Stimulated activated naive CD8-positive, alpha-beta T cell treated with anti-CD3 and anti-CD28 coated beads, Interleukin-15, Interleukin-2, amounts not matched to agents 100 ng/mL and 50 ng/mL, for 24 hours (primary cell): Measurements from ENCODE around the gene MCRIP2.
A peak's percentile ranks its signal among the peaks of the same experiment; 100 is the strongest.
"Not testable (repeated sequence)": the region's sequence is repeated elsewhere in the genome, so short reads cannot be mapped to it uniquely, and the experiment has no call there.

Experiments used
- H3K27ac Mint-ChIP-seq: one replicate; pipeline ENCODE4 v1.8.0; 2021; ENCODE audit warnings: mild to moderate bottlenecking, mixed read lengths
- H3K27me3 Mint-ChIP-seq: one replicate; pipeline ENCODE4 v1.8.0; 2021; ENCODE audit warnings: mixed read lengths
- H3K36me3 Mint-ChIP-seq: one replicate; pipeline ENCODE4 v1.8.0; 2021; ENCODE audit warnings: low read depth, mixed read lengths
- H3K4me1 Mint-ChIP-seq: one replicate; pipeline ENCODE4 v1.8.0; 2021; ENCODE audit warnings: low read depth, mixed read lengths
- H3K4me3 Mint-ChIP-seq: one replicate; pipeline ENCODE4 v1.8.0; 2021; ENCODE audit warnings: mild to moderate bottlenecking, mixed read lengths
- H3K9me3 Mint-ChIP-seq: one replicate; pipeline ENCODE4 v1.8.0; 2021; ENCODE audit warnings: mixed read lengths

Gene MCRIP2, protein sequence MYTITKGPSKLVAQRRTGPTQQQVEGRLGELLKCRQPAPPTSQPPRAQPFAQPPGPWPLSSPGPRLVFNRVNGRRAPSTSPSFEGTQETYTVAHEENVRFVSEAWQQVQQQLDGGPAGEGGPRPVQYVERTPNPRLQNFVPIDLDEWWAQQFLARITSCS

DNA sequence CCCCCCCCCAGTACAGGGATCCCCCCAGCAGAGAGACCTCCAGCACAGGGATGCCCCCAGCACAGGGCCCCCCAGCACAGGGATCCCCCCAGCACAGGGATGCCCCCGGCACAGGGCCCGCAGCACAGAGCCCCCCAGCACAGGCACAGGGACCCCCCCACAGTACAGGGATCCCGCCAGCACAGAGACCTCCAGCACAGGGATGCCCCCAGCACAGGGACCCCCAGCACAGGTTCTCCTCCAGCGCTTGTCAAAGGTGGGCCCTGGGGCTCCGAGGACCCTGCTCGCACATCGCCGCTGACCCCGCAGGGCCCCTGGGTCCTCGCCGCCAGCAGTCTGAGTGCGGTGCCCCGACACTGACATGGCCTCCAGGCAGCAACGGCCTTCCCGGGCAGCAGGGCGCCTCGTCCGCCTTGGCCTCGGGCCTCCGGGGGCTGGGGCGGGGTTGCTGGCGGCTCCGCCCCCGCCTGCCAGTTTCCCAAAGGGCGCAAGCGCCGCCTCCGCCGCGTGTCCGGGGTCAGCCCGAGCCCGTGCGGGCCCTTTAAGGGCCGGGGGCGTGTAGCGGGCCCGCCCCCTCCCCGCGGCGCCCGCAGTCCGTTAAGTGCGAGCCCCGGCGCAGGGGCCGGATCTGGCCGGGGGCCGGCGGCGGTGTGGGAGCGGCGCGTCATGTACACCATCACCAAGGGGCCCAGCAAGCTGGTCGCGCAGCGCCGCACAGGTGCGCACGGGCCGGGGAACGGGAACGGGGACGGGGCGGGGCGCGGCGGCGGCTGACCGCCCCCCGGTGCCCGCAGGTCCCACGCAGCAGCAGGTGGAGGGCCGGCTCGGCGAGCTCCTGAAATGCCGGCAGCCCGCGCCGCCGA is at the start of gene MCRIP2:
TSS of gene MCRIP2 (plus strand) at position 503 of the 863 bp plus-strand sequence. CDS start at position 667, 164 bp downstream.
- no peaks in the 10 kb centered on the region for H3K27me3 Mint-ChIP-seq
- peak within 1 kb of the TSS; percentile 82 for H3K4me3 Mint-ChIP-seq
- H3K4me1 Mint-ChIP-seq = peaks cover 22% of the 10 kb centered on the region
- H3K27ac Mint-ChIP-seq = peak within 1 kb of the TSS; percentile 49
- peaks cover 12% of the 10 kb centered on the region for H3K36me3 Mint-ChIP-seq
- no peaks in the 10 kb centered on the region for H3K9me3 Mint-ChIP-seq

DNA sequence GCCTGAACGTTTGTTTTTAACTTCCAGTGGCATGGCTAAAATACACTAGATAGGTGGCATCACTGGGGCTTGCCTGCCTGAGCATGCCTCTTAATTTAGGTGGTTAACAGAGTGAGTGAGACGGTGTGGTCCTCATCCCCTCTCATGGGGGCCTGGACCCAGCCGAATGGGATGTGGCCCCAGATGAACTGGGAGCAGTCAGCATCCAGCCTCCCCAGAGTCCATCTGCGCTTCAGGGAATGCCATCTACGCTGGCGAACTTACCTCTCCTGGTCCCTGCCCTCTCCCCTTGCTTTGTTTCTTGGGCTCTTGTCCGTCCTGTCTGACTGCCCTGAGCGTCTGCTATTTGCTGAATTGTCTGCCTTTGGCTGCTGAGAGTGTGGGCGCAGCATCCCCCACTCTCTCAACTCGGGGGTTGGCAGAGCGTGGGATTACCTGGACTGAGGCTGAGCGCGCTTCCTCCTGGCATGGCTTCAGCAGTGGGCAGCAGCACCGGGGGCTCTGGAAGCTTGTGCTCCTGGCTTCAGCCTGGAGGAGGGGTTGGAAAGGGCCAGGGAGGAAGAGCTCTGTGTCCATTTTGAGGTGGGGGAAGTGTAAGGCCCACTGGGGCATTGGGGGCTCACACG is 49.6 kb upstream of the MCRIP2 start:
- peaks cover 7% of the 10 kb centered on the region for H3K36me3 Mint-ChIP-seq
- H3K27me3 Mint-ChIP-seq = no peaks in the 10 kb centered on the region
- no peak overlapping the region for H3K27ac Mint-ChIP-seq
- no peaks in the 10 kb centered on the region for H3K9me3 Mint-ChIP-seq
- no peak overlapping the region for H3K4me3 Mint-ChIP-seq
- H3K4me1 Mint-ChIP-seq = peaks cover 35% of the 10 kb centered on the region

GRCh38 chr16:592518-593306 is 48.9 kb upstream of the MCRIP2 start:
- H3K27ac Mint-ChIP-seq = no peak overlapping the region

DNA sequence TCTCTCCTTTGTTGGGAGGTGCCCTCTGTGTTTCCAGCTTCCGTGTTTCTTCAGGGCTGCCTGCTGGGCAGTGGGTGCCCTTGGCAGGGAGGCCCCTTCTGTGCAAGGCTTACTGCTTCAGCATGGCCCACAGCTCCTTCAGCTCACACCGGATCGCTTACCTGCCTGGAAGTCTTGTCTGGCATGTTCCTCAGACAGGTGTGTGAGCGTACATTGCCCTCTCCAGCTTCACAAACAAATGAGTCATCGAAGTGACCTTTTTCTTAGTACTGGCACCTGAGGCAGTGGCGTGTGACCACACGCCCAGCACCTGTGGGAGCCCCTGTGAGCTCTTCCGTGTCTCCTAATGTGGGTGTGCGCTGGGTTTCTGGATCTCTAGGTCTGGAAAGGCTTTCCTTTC is 48.2 kb upstream of the MCRIP2 start:
- Mint-ChIP-seq H3K36me3 (peaks cover under 1% of the 10 kb centered on the region), H3K27ac (no peak overlapping the region), H3K9me3 (no peaks in the 10 kb centered on the region), H3K4me3 (no peak overlapping the region), H3K4me1 (peaks cover 32% of the 10 kb centered on the region), H3K27me3 (no peaks in the 10 kb centered on the region)

More at GRCh38 chr16:592518-593306, 48.9 kb upstream of the MCRIP2 start:
- no peak overlapping the region for H3K4me3 Mint-ChIP-seq
- peaks cover 4% of the 10 kb centered on the region for H3K36me3 Mint-ChIP-seq
- H3K9me3 Mint-ChIP-seq = no peaks in the 10 kb centered on the region
- H3K4me1 Mint-ChIP-seq = peaks cover 32% of the 10 kb centered on the region
- H3K27me3 Mint-ChIP-seq = no peaks in the 10 kb centered on the region

- Mint-ChIP-seq H3K4me1 (peaks cover 32% of the 10 kb centered on the region), H3K36me3 (no peaks in the 10 kb centered on the region), H3K27me3 (no peaks in the 10 kb centered on the region), H3K9me3 (no peaks in the 10 kb centered on the region), H3K4me3 (no peak overlapping the region), H3K27ac (no peak overlapping the region)
Measured at GRCh38 chr16:593807-594206, 47.8 kb upstream of the MCRIP2 start.

DNA sequence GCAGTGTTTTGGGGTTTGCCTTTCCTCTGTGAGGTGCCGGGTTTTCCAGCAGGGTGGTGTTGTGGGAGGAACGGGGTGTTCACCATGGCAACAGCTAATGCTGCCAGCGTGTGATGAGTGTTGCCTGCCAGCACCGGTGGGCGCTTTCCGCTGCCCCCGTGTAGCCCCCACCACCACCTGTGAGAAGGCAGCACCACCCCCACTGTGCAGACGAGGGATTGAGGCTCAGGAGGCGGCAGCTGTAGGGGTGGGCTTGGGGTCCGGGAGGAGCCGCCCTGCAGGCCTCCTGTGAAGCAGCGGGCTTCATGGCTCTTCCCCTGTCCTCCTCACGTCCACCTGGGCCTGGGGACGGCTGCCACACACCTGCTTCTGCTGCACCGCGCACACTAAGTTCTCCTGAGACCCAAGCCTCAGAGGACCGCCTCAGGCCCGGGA is 46.5 kb upstream of the MCRIP2 start:
- no peaks in the 10 kb centered on the region for H3K9me3 Mint-ChIP-seq
- H3K4me1 Mint-ChIP-seq = peaks cover 32% of the 10 kb centered on the region
- H3K36me3 Mint-ChIP-seq = no peaks in the 10 kb centered on the region
- H3K27me3 Mint-ChIP-seq = no peaks in the 10 kb centered on the region
- no peak overlapping the region for H3K27ac Mint-ChIP-seq
- H3K4me3 Mint-ChIP-seq = no peak overlapping the region

DNA sequence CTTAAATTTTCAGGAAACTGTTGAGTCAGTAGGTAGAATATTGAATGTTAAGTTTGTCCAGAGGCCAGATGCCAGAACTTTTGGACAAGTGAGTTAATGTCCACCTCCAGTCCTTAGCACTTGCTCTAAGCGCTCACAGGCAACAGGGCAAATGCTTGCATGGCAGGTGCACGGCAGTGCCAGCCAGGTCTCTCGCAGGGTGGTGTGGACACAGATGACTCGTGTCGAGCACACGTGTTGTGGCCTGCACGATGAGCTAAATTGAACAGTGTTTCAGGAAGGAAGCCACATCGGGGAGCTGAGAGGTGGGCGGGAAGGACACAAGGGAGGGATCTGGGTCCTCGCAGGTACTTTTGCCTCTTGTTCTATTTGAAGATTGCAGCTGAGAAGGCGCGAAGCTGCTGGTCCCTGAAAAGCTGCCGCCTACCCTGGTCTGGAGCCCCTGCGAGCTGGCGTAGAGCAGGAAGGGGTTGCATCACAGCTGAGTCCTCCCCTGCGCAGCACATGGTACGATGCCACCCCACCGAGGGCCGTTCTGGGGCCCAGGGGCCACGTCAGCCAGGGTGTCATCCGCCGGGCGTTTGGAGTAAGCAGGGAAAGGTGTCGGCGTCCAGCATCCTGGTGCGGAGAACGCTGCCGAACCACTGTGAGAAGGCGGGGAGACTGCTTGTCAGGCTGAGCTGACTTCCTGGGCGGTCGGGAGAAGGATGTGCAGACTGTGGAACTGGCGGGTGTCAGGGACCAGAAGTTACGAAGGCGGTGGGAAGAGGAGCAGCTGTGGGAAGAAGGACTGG is 45.5 kb upstream of the MCRIP2 start:
- H3K9me3 Mint-ChIP-seq = no peaks in the 10 kb centered on the region
- peaks cover 24% of the 10 kb centered on the region for H3K4me1 Mint-ChIP-seq
- H3K27me3 Mint-ChIP-seq = no peaks in the 10 kb centered on the region
- no peaks in the 10 kb centered on the region for H3K36me3 Mint-ChIP-seq
- no peak overlapping the region for H3K4me3 Mint-ChIP-seq
- peak overlapping the region; percentile 55 for H3K27ac Mint-ChIP-seq

DNA sequence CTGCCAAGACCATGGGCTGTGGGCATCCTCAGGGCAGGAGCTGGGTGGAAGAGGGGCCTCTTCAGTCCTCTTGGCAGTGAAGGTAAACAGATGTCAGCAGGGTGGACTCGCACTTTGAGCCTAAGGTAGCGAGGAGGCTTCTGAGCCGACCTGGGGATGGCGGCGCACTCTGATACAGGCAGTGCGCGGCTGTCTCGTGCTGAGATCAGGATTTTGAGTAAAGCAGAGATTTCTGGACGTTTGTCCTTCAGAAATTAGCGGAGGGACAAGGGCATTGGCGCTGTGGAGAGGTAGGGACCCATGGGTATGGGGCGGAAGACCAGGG is 44.9 kb upstream of the MCRIP2 start:
- H3K9me3 Mint-ChIP-seq = no peaks in the 10 kb centered on the region
- H3K4me3 Mint-ChIP-seq = no peak overlapping the region
- H3K36me3 Mint-ChIP-seq = no peaks in the 10 kb centered on the region
- H3K27me3 Mint-ChIP-seq = no peaks in the 10 kb centered on the region
- peaks cover 22% of the 10 kb centered on the region for H3K4me1 Mint-ChIP-seq
- H3K27ac Mint-ChIP-seq = no peak overlapping the region

DNA sequence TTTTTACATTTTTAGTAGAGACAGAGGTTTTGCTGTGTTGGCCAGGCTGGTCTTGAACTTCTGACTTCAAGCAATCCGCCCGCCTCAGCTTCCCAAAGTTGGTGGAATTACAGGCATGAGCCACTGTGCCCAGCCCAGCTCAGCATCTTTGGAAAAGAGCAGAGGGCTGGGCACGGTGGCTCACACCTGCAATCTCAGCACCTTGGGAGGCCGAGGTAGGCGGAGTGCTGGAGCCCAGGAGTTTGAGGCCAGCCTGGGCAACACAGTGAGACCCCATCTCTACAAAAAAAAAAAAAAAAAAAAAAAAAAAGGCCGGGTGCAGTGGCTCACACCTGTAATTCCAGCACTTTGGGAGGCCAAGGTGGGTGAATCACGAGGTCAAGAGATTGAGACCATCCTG is 44.0 kb upstream of the MCRIP2 start:
- not testable (repeated sequence) for H3K36me3 Mint-ChIP-seq, H3K4me3 Mint-ChIP-seq, H3K27ac Mint-ChIP-seq, H3K9me3 Mint-ChIP-seq, H3K27me3 Mint-ChIP-seq
- peaks cover 19% of the 10 kb centered on the region for H3K4me1 Mint-ChIP-seq

DNA sequence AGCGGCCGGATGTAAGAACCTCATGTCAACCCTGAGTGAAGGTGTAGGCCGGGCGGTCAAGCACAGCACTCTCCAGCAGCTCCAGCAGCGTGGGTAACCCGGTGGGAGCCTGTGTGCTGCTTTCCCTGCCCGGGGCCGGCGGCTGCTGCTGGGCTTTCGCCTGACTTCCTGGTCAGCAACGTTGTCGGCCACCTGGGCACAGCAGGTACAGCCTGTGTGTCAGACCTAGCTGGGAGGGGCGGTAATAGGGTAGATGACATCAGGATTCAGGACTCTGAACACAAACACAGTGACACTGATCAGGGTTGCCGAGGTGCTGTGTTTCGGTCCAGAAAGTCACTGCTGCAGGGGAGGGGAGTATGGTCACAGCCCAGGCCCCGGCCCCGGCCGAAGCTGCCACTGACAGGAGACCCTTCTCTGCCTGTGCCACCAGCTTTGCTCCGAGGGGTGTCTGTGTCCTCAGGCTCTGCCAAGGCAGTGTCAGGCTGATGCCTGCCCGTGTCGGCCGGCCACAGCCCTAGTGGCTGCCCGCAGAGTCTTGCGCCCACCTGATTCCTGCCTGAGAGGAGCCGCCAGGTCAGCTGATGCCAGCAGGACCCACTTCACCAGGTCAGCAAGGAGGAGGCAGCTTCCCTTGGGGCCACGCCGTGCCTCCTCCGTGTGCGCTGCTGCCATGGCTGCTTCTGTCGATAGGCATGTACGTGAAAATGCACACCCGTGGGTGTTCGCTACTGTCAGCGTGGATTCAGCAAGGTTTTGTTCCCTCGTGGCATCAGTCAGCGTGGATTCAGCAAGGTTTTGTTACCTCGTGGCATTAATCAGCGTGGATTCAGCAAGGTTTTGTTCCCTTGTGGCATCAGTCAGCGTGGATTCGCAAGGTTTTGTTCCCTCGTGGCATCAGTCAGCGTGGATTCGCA is 42.5 kb upstream of the MCRIP2 start:
- Mint-ChIP-seq H3K27ac (no peak overlapping the region), H3K4me3 (no peak overlapping the region), H3K36me3 (no peaks in the 10 kb centered on the region), H3K9me3 (no peaks in the 10 kb centered on the region), H3K4me1 (peaks cover 22% of the 10 kb centered on the region), H3K27me3 (no peaks in the 10 kb centered on the region)

GRCh38 chr16:600781-601180 is 40.8 kb upstream of the MCRIP2 start:
- peaks cover 14% of the 10 kb centered on the region for H3K4me1 Mint-ChIP-seq
- H3K36me3 Mint-ChIP-seq = peaks cover 4% of the 10 kb centered on the region
- H3K4me3 Mint-ChIP-seq = no peak overlapping the region
- no peaks in the 10 kb centered on the region for H3K27me3 Mint-ChIP-seq
- H3K27ac Mint-ChIP-seq = no peak overlapping the region
- no peaks in the 10 kb centered on the region for H3K9me3 Mint-ChIP-seq

GRCh38 chr16:603933-604332 is 37.7 kb upstream of the MCRIP2 start:
- Mint-ChIP-seq H3K36me3 (peaks cover 4% of the 10 kb centered on the region), H3K9me3 (no peaks in the 10 kb centered on the region), H3K4me3 (no peak overlapping the region), H3K4me1 (peaks cover 18% of the 10 kb centered on the region), H3K27ac (no peak overlapping the region), H3K27me3 (no peaks in the 10 kb centered on the region)

DNA sequence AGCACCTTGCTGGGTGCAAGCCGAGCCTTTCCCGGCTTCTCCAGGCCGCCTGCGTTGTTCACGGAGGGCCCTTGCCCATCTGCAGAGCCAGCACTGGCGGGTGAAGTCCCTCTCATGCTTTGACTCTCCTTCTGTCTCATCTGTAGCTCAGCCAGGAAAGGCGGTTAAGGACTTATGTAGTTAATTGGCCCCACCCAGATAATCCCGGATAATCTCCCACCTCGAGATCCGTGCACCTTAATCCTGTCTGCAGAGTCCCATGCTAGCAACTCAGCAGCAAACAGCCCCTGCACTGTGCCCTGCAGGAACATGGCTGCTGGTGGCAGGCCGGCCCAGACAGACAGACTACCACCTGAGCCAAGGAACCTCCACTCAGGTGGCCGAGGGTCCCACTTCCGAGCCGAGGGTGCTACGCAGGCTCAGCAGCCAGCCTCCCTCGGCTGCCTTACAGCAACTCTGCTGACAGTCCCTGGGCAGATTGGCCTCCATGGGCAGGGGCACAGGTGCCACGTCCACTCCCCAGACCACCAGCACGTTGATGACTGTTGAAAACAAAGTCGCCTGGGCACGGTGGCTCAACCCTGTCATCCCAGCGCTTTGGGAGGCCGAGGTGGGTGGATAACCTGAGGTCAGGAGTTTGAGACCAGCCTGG is 34.8 kb upstream of the MCRIP2 start:
- Mint-ChIP-seq H3K27ac (no peak overlapping the region), H3K9me3 (no peaks in the 10 kb centered on the region), H3K36me3 (peaks cover 4% of the 10 kb centered on the region), H3K27me3 (no peaks in the 10 kb centered on the region), H3K4me1 (peaks cover 25% of the 10 kb centered on the region), H3K4me3 (no peak overlapping the region)
